Transverse colon (tissue), 3 donors: ENCODE measurements around the gene UBN1.

ENCODE experiments used
- CTCF ChIP-seq, 5 experiments: fragments of 200-600 bp in 3 of 5; fragments of 450-650 bp in 2 of 5; sonication (generic) in 3 of 5; IDR thresholded peaks; 1 replicate in 2 of 5; 2 replicates in 3 of 5; pipeline ENCODE4 v1.5.1; 2016 to 2017; ENCODE audit warnings: antibody characterized with exemption in 5 of 5, inconsistent platforms in 3 of 5, mild to moderate bottlenecking in 2 of 5, moderate library complexity in 1 of 5
- EP300 ChIP-seq: sonication (generic); formaldehyde crosslinking; IDR thresholded peaks from one replicate; pipeline ENCODE4 v1.6.1; 2017; ENCODE audit warnings: antibody characterized with exemption, low read depth

- TF ChIP-seq CTCF (IDR thresholded peaks at IDR 0.05) (no peak), EP300 (no peak)
Measured at GRCh38 chr16:4920826-4921225, 73.5 kb downstream of the UBN1 start.
